HUES64 (cell line): ENCODE data around the gene PTPRH.
"Not testable (repeated sequence)": the region's sequence is repeated elsewhere in the genome, so short reads cannot be mapped to it uniquely, and the experiment has no call there.

Experiments used
- H3K27ac ChIP-seq: 2 replicates; pipeline ENCODE4 v1.7.0; 2013; ENCODE audit warnings: low read depth, low read length, inconsistent platforms
- H3K27me3 ChIP-seq: 2 replicates; pipeline ENCODE4 v1.6.1; 2013; ENCODE audit warnings: mild to moderate bottlenecking, low read length; ENCODE audit not compliant: insufficient read depth
- H3K36me3 ChIP-seq: 2 replicates; pipeline ENCODE4 v1.6.1; 2013; ENCODE audit warnings: mild to moderate bottlenecking, low read length; ENCODE audit not compliant: insufficient read depth
- H3K4me1 ChIP-seq: 2 replicates; pipeline ENCODE4 v1.6.1; 2013; ENCODE audit warnings: mild to moderate bottlenecking, low read length, moderate library complexity; ENCODE audit not compliant: insufficient read depth
- H3K4me3 ChIP-seq: 2 replicates; pipeline ENCODE4 v1.5.1; 2013; ENCODE audit warnings: mild to moderate bottlenecking, low read length, moderate library complexity
- H3K9ac ChIP-seq: 2 replicates; pipeline ENCODE4 v1.6.1; 2013; ENCODE audit warnings: mild to moderate bottlenecking, low read depth, low read length
- H3K9me3 ChIP-seq: 2 replicates; pipeline ENCODE4 v1.6.1; 2013; ENCODE audit warnings: low read depth, low read length; ENCODE audit not compliant: insufficient read depth
- WGBS: fragments of 150-250, 120-280 bp; methylation state at CpG from one replicate; pipeline ENCODE4 v1.1.7; 2013; ENCODE audit warnings: missing lambda C conversion rate; 5-methylcytosine and 5-hydroxymethylcytosine counted together

The PTPRH gene

GRCh38 chr19:55224038-55224665, 14.9 kb upstream of the PTPRH start:
- Histone ChIP-seq H3K4me3 (no peak overlapping the region), H3K27ac (no peak overlapping the region), H3K9ac (no peak overlapping the region), H3K36me3 (0 out of 2 replicates have a peak, but pooled peaks cover 6% of the 10 kb centered on the region), H3K9me3 (0 out of 2 replicates have a peak, but pooled peaks cover 3% of the 10 kb centered on the region), H3K4me1 (no peaks in the 10 kb centered on the region), H3K27me3 (no peaks in the 10 kb centered on the region)
- WGBS: 91% methylated on average over 26 of the region's 26 CpGs

GRCh38 chr19:55223291-55224037, 14.2 kb upstream of the PTPRH start:
- Histone ChIP-seq H3K36me3 (0 out of 2 replicates have a peak, but pooled peaks cover 6% of the 10 kb centered on the region), H3K27ac (no peak overlapping the region), H3K9ac (no peak overlapping the region), H3K9me3 (0 out of 2 replicates have a peak, but pooled peaks cover 3% of the 10 kb centered on the region), H3K27me3 (no peaks in the 10 kb centered on the region), H3K4me1 (no peaks in the 10 kb centered on the region), H3K4me3 (no peak overlapping the region)
- WGBS: 94% methylated on average over 17 of the region's 17 CpGs

GRCh38 chr19:55220525-55220924, 11.2 kb upstream of the PTPRH start:
- Histone ChIP-seq H3K27ac (no peak overlapping the region), H3K4me3 (no peak overlapping the region), H3K36me3 (no peaks in the 10 kb centered on the region), H3K4me1 (no peaks in the 10 kb centered on the region), H3K9ac (no peak overlapping the region), H3K27me3 (no peaks in the 10 kb centered on the region), H3K9me3 (0 out of 2 replicates have a peak, but pooled peaks cover 3% of the 10 kb centered on the region)
- WGBS: 79% methylated on average over 9 of the region's 9 CpGs

GRCh38 chr19:55216461-55217198, 7.3 kb upstream of the PTPRH start:
- WGBS: 5% methylated on average over 33 of the region's 36 CpGs
- Histone ChIP-seq H3K4me1 (no peaks in the 10 kb centered on the region), H3K9me3 (peaks cover 13% of the 10 kb centered on the region), H3K4me3 (peak overlapping the region; percentile 67), H3K27me3 (no peaks in the 10 kb centered on the region), H3K27ac (peak overlapping the region; percentile 75; the same call in 1 of the 2 replicates), H3K36me3 (no peaks in the 10 kb centered on the region), H3K9ac (peak overlapping the region; percentile 52)

GRCh38 chr19:55213547-55213946, 4.2 kb upstream of the PTPRH start:
- H3K4me1 ChIP-seq: no peaks in the 10 kb centered on the region
- WGBS: 91% methylated on average over 7 of the region's 7 CpGs

GRCh38 chr19:55212447-55212846, 3.1 kb upstream of the PTPRH start:
- 88% methylated on average over 3 of the region's 3 CpGs for WGBS
- Histone ChIP-seq H3K27ac (no peak overlapping the region), H3K4me3 (no peak overlapping the region), H3K27me3 (no peaks in the 10 kb centered on the region), H3K4me1 (no peaks in the 10 kb centered on the region), H3K36me3 (no peaks in the 10 kb centered on the region), H3K9ac (no peak overlapping the region), H3K9me3 (peaks cover 10% of the 10 kb centered on the region)

More at GRCh38 chr19:55213547-55213946, 4.2 kb upstream of the PTPRH start:
- Histone ChIP-seq H3K27me3 (no peaks in the 10 kb centered on the region), H3K27ac (no peak overlapping the region), H3K9ac (no peak overlapping the region), H3K4me3 (no peak overlapping the region), H3K36me3 (no peaks in the 10 kb centered on the region), H3K9me3 (peaks cover 10% of the 10 kb centered on the region)

- Histone ChIP-seq H3K9ac (no peak overlapping the region), H3K9me3 (peaks cover 10% of the 10 kb centered on the region), H3K27ac (no peak overlapping the region), H3K4me1 (no peaks in the 10 kb centered on the region), H3K27me3 (no peaks in the 10 kb centered on the region), H3K4me3 (no peak overlapping the region), H3K36me3 (no peaks in the 10 kb centered on the region)
- WGBS: 70% methylated on average over 17 of the region's 17 CpGs
Measured at GRCh38 chr19:55209693-55210472, 582 bp upstream of the PTPRH start.

GRCh38 chr19:55206664-55207500, 2.4 kb downstream of the PTPRH start:
- Histone ChIP-seq H3K9ac (no peak overlapping the region), H3K27me3 (no peaks in the 10 kb centered on the region), H3K36me3 (no peaks in the 10 kb centered on the region), H3K4me3 (peak overlapping the region; percentile 40), H3K4me1 (no peaks in the 10 kb centered on the region), H3K27ac (no peak overlapping the region), H3K9me3 (no peaks in the 10 kb centered on the region)
- 36% methylated on average over 29 of the region's 29 CpGs for whole genome bisulfite sequencing

- not testable (repeated sequence) for H3K4me1 ChIP-seq, H3K9ac ChIP-seq, H3K4me3 ChIP-seq, H3K27ac ChIP-seq, H3K9me3 ChIP-seq, H3K36me3 ChIP-seq, H3K27me3 ChIP-seq
- 83% methylated on average over 7 of the region's 10 CpGs for WGBS
Measured at GRCh38 chr19:55202199-55202598, 7.1 kb downstream of the PTPRH start.

GRCh38 chr19:55199620-55200204, 9.6 kb downstream of the PTPRH start:
- Histone ChIP-seq H3K4me3 (no peak overlapping the region), H3K9ac (no peak overlapping the region), H3K36me3 (no peaks in the 10 kb centered on the region), H3K9me3 (no peaks in the 10 kb centered on the region), H3K27me3 (no peaks in the 10 kb centered on the region), H3K27ac (no peak overlapping the region), H3K4me1 (no peaks in the 10 kb centered on the region)
- WGBS: 80% methylated on average over 5 of the region's 5 CpGs
